Stomach (tissue), 9 donors: ENCODE results near the gene ZKSCAN3. TPM values are rescaled to one million over a fixed set of nuclear protein-coding genes. Genes with fewer than 3 reads are reported as not detected.

Experiments used
- DNase-seq, 2 donors: peaks; one replicate each; pipeline versions ENCODE4 v3.0.0 to v3.0.0-alpha.2; 2013 to 2019
- H3K27ac ChIP-seq, 5 donors: fragments of 200-600 bp in 4 of 5; sonication (generic) in 4 of 5; one replicate each; pipeline ENCODE4 v1.5.1; 2013 to 2019; ENCODE audit warnings: mild to moderate bottlenecking in 1 of 5, moderate library complexity in 1 of 5
- H3K27me3 ChIP-seq, 3 donors: fragments of 200-600 bp; sonication (generic); one replicate each; pipeline ENCODE4 v1.5.1; 2017 to 2019; ENCODE audit warnings: mixed run types in 1 of 3
- H3K36me3 ChIP-seq, 4 donors: fragments of 200-600 bp; sonication (generic); 1 replicate in 3 of 4; 2 replicates in 1 of 4; pipeline ENCODE4 v1.5.1; 2016 to 2019
- H3K4me1 ChIP-seq, 4 donors: fragments of 200-600 bp; sonication (generic); one replicate each; pipeline ENCODE4 v1.5.1; 2016 to 2019
- H3K4me3 ChIP-seq, 4 donors: fragments of 200-600 bp; sonication (generic) in 3 of 4; one replicate each; pipeline ENCODE4 v1.5.1; 2016 to 2019; ENCODE audit warnings: mild to moderate bottlenecking in 1 of 4
- H3K9me3 ChIP-seq, 4 donors: fragments of 200-600 bp; sonication (generic); one replicate each; pipeline ENCODE4 v1.5.1; 2016 to 2019
- CTCF ChIP-seq, 7 experiments: fragments of 450-650 bp in 4 of 7; fragments of 200-600 bp in 3 of 7; sonication (generic) in 3 of 7; IDR thresholded peaks; one replicate each; pipeline ENCODE4 v1.5.1; 2016 to 2019; ENCODE audit warnings: antibody characterized with exemption in 7 of 7, control low read depth in 2 of 7, mild to moderate bottlenecking in 1 of 7
- EP300 ChIP-seq: sonication (generic); formaldehyde crosslinking; IDR thresholded peaks from one replicate; pipeline ENCODE4 v1.6.1; 2017; ENCODE audit warnings: antibody characterized with exemption
- POLR2A ChIP-seq, 4 donors: fragments of 450-650 bp; IDR thresholded peaks; one replicate each; pipeline ENCODE4 v1.6.1; 2016; ENCODE audit warnings: antibody characterized with exemption in 4 of 4, control low read depth in 2 of 4, mild to moderate bottlenecking in 1 of 4, moderate library complexity in 1 of 4
- POLR2AphosphoS5 ChIP-seq, 3 donors: sonication (generic); formaldehyde crosslinking; IDR thresholded peaks; one replicate each; pipeline ENCODE4 v1.6.1; 2016; ENCODE audit warnings: antibody characterized with exemption in 3 of 3
- WGBS, 5 donors: extraction: QIAGEN DNeasy Blood & Tissue Kit in 3 of 5; methylation state at CpG; one replicate each; pipeline versions ENCODE4 v1.1.5 to v1.1.7; 2013 to 2018; 5-methylcytosine and 5-hydroxymethylcytosine counted together
- intact Hi-C: fragments of 100-400 bp; cut with DNase I; formaldehyde crosslinking; loops from one replicate; pipeline ENCODE4 v1.15.1; 2023; ENCODE audit warnings: low total_unique reads
- polyA plus RNA-seq, 3 donors: library from polyadenylated mRNA; stranded (reverse); fragments of 200-250 nt; gene quantifications; one replicate each; pipeline ENCODE4 v1.2.3, GENCODE V29; 2013
- total RNA-seq, 5 donors: library from RNA; depleted of rRNA; stranded (reverse); fragments of >200 nt; gene quantifications; one replicate each; pipeline versions ENCODE4 v1.1.0 to v1.2.3, GENCODE V29; 2014 to 2016
- donor health status: healthy with polysubstance abuse.
- donor health status: Bipolar disorder and iron deficiency.
- donor health status: healthy.

The ZKSCAN3 gene
- total and polyA plus RNA-seq, 8 donors: 0.61 to 31.2 (median 3.2) TPM

DNA sequence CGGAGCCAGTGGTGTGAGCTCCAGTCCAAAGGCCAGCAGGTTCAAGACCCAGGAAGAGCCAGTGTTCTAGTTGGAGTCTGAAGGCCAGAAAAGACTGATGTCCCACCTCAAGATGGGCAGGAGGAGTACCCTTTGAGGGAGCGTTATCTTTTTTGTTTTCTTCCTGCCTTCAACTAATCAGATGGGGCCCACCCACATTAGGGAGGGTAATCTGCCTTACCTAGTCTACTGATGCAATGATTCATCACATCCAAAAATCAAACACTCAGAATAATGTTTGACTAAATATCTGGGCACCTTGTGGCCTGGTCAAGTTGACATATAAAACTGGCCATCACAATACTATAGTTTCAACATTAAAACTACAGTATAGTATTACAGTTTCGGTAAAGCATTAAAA, 19.7 kb downstream of the ZKSCAN3 start:
- no peak overlapping the region for H3K4me3 ChIP-seq
- no peak overlapping the region for H3K27ac ChIP-seq
- H3K9me3 ChIP-seq: no peaks in the 10 kb centered on the region
- no peak for TF ChIP-seq CTCF (IDR thresholded peaks at IDR 0.05)
- no peak for TF ChIP-seq POLR2AphosphoS5 (IDR thresholded peaks at IDR 0.05)
- TF ChIP-seq POLR2A (IDR thresholded peaks at IDR 0.05): no peak
- no peak for TF ChIP-seq EP300
- H3K4me1 ChIP-seq: no peaks in the 10 kb centered on the region
- no peaks in the 10 kb centered on the region for H3K27me3 ChIP-seq
- intact Hi-C loops: no loop called here
- 91 to 99% (median 97%) methylated on average over 3 of the region's 3 CpGs for WGBS, 5 donors
- peaks cover 15 to 44% (median 28%) of the 10 kb centered on the region in 4 donors for H3K36me3 ChIP-seq
- DNase-seq: no peak

DNA sequence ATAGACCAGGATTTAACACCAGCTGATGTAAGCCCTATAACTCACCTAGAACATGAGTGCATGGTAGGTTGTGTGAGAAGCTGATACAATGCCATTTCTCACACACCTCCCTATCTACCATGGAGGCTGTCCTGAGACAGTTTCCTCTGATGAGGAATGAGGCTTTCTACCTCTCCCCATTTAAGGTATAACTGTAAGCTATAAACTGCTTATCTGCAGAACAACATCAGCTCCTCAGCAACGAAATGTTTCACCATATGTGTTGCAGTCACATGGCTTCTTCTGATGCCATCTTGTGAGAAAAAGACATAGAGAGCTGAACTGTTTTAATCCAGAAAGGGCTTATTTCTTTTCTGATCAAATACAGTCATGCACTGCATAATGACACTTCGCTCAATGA, 20.7 kb downstream of the ZKSCAN3 start:
- no peak for TF ChIP-seq POLR2AphosphoS5 (IDR thresholded peaks at IDR 0.05)

DNA sequence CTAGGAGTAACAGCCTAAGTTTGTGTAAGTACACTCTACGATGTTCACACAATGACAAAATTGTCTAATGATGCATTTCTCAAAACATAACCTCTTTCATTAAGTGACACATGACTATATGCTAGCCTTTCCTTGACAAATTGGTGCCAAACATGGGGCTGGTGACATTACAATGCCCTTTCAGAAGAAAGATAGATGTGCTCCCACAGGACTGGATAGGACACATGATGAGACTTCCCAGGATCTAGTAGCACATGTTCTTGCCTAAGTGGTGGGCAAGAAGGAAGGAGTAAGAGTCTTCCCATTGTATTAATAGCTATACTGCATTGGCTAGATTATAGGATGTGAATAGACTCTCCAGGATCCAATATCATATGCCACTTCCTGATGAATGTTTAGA, 21.5 kb downstream of the ZKSCAN3 start:
- WGBS, 5 donors: 82 to 94% (median 88%) methylated on average over 1 of the region's 1 CpG
- Histone ChIP-seq H3K27me3 (no peaks in the 10 kb centered on the region), H3K4me3 (no peak overlapping the region), H3K36me3 (peaks cover 0 to 34% (median 10%) of the 10 kb centered on the region in 4 donors), H3K27ac (no peak overlapping the region), H3K9me3 (no peaks in the 10 kb centered on the region), H3K4me1 (no peaks in the 10 kb centered on the region)
- TF ChIP-seq EP300: no peak
- intact Hi-C loops: no loop called here
- no peak for DNase-seq

More for the DNA sequence above, 20.7 kb downstream of the ZKSCAN3 start:
- no peaks in the 10 kb centered on the region for H3K9me3 ChIP-seq
- no peak overlapping the region for H3K4me3 ChIP-seq
- no peak overlapping the region for H3K27ac ChIP-seq
- no peak for DNase-seq
- peaks cover 7 to 36% (median 18%) of the 10 kb centered on the region in 4 donors for H3K36me3 ChIP-seq
- intact Hi-C loops: no loop called here
- no peaks in the 10 kb centered on the region for H3K27me3 ChIP-seq
- 76 to 85% (median 77%) methylated on average over 2 of the region's 2 CpGs for WGBS, 5 donors
- H3K4me1 ChIP-seq: no peaks in the 10 kb centered on the region

DNA sequence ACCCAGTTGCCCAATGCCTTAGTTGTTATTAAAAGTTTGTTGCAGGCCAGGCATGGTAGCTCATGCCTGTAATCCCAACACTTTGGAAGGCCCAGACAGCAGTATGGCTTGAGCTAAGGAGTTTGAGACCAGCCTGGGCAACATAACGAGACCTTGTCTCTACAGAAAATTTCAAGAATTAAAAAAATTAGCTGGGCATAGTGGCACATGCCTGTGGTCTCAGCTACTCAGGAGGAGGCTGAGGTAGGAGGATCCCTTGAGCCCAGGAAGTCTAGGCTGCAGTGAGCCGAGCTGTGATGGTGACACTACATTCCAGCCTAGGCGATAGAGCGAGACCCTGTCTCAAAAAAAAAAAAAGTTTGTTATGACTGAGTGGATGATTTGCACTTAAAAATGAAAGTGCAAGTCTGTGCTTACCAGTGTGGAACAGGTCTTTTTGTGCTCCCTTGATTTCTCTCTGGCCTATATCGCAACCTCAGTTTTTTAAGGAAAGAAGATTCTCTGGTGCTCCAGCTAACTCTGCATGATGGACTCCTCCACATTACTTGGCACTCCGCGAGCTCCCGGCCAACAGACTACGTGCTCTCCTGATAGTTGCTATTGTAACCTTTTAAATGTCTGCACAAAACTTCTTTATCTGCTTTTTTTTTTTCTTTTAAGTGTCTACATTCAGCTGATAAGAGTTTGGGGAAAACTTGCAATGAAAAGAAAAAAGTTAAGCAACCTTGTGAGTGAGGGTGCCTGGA, 22.1 kb downstream of the ZKSCAN3 start:
- H3K9me3 ChIP-seq: no peaks in the 10 kb centered on the region
- H3K4me1 ChIP-seq: no peaks in the 10 kb centered on the region
- H3K27ac ChIP-seq: no peak overlapping the region
- H3K36me3 ChIP-seq: peaks cover 0 to 31% (median 4%) of the 10 kb centered on the region in 4 donors
- DNase-seq: no peak
- intact Hi-C loops: no loop called here
- no peaks in the 10 kb centered on the region for H3K27me3 ChIP-seq
- WGBS, 5 donors: 63 to 82% (median 72%) methylated on average over 9 of the region's 9 CpGs
- no peak overlapping the region for H3K4me3 ChIP-seq
- TF ChIP-seq CTCF (IDR thresholded peaks at IDR 0.05): no peak

GRCh38 chr6:28373925-28374324, 24.2 kb downstream of the ZKSCAN3 start:
- intact Hi-C loops: no loop called here
- H3K4me1 ChIP-seq: no peaks in the 10 kb centered on the region
- 93 to 98% (median 93%) methylated on average over 1 of the region's 1 CpG for WGBS, 5 donors

More at GRCh38 chr6:28373925-28374324, 24.2 kb downstream of the ZKSCAN3 start:
- peaks cover 0 to 35% (median 3%) of the 10 kb centered on the region in 4 donors for H3K36me3 ChIP-seq
- peaks cover 0 to 6% (median 0%) of the 10 kb centered on the region in 4 donors for H3K9me3 ChIP-seq
- no peak overlapping the region for H3K4me3 ChIP-seq
- no peak for TF ChIP-seq EP300
- no peak for TF ChIP-seq CTCF (IDR thresholded peaks at IDR 0.05)
- TF ChIP-seq POLR2AphosphoS5 (IDR thresholded peaks at IDR 0.05): no peak
- no peak for TF ChIP-seq POLR2A (IDR thresholded peaks at IDR 0.05)
- H3K27me3 ChIP-seq: no peaks in the 10 kb centered on the region
- H3K27ac ChIP-seq: no peak overlapping the region
- DNase-seq: no peak
